WTC11 (cell line): ENCODE measurements around the gene IL4R. TPM values are rescaled to one million over a fixed set of nuclear protein-coding genes. Genes with fewer than 3 reads are reported as not detected.
"Not testable (repeated sequence)": the region's sequence is repeated elsewhere in the genome, so short reads cannot be mapped to it uniquely, and the experiment has no call there.

ENCODE experiments used
- ATAC-seq: fragments of 200-7000 bp; cut with Tn5 transposase; 2 replicates; pipeline ENCODE4 v1.10.0; 2021; ENCODE audit warnings: mild to moderate bottlenecking, moderate library complexity
- CTCF ChIA-PET: fragments of 300-600 bp; sonication (Branson Sonifier 250); formaldehyde crosslinking; loops from one replicate; lab custom pipeline; 2021; ENCODE audit warnings: antibody characterized with exemption; lab: Charles Lee
- POLR2A ChIA-PET: fragments of 350-600 bp; sonication (Branson Sonifier 250); formaldehyde crosslinking; loops from one replicate; lab custom pipeline; 2021; ENCODE audit warnings: antibody characterized with exemption; lab: Charles Lee
- DNase-seq: peaks from one replicate; pipeline ENCODE4 v3.0.0; 2021; ENCODE audit warnings: low spot score
- H3K27ac Mint-ChIP-seq: 2 replicates; pipeline ENCODE4 v1.8.0; 2021; ENCODE audit warnings: mixed read lengths
- H3K27me3 Mint-ChIP-seq: 2 replicates; pipeline ENCODE4 v1.8.0; 2021; ENCODE audit warnings: low read depth, mild to moderate bottlenecking, moderate library complexity, mixed read lengths
- H3K36me3 Mint-ChIP-seq: 2 replicates; pipeline ENCODE4 v1.8.0; 2021; ENCODE audit warnings: mixed read lengths
- H3K4me1 Mint-ChIP-seq: 2 replicates; pipeline ENCODE4 v1.8.0; 2022; ENCODE audit warnings: mixed read lengths
- H3K4me3 Mint-ChIP-seq: 2 replicates; pipeline ENCODE4 v1.8.0; 2021; ENCODE audit warnings: mild to moderate bottlenecking, moderate library complexity, mixed read lengths
- H3K9me3 Mint-ChIP-seq: 2 replicates; pipeline ENCODE4 v1.8.0; 2021; ENCODE audit warnings: mixed read lengths
- AFF4 ChIP-seq: sonication (generic); formaldehyde crosslinking; IDR thresholded peaks from 2 replicates; pipeline ENCODE4 v1.8.1; 2023; ENCODE audit warnings: mild to moderate bottlenecking, missing genetic modification reagents, borderline replicate concordance
- ARID4B ChIP-seq: sonication (generic); formaldehyde crosslinking; IDR thresholded peaks from 2 replicates; pipeline ENCODE4 v1.8.0; 2023; ENCODE audit warnings: missing genetic modification reagents, mild to moderate bottlenecking, borderline replicate concordance
- ESRRA ChIP-seq: sonication (generic); formaldehyde crosslinking; IDR thresholded peaks from 2 replicates; pipeline ENCODE4 v1.8.1; 2022; ENCODE audit warnings: mild to moderate bottlenecking, missing genetic modification reagents, borderline replicate concordance
- GRHL2 ChIP-seq: fragments of 250-450 bp; sonication (Bioruptor Pico); IDR thresholded peaks from 2 replicates; pipeline ENCODE4 v1.8.0; 2022; ENCODE audit warnings: mild to moderate bottlenecking, moderate library complexity; ENCODE audit not compliant: insufficient replicate concordance, severe bottlenecking
- MLX ChIP-seq: sonication (generic); formaldehyde crosslinking; IDR thresholded peaks from 2 replicates; pipeline ENCODE4 v1.8.1; 2023; ENCODE audit warnings: mild to moderate bottlenecking, missing genetic modification reagents, moderate library complexity
- MXD4 ChIP-seq: fragments of 250-450 bp; sonication (Bioruptor Pico); IDR thresholded peaks from 2 replicates; pipeline ENCODE4 v1.8.0; 2021; ENCODE audit warnings: mild to moderate bottlenecking, moderate library complexity, borderline replicate concordance
- NFYB ChIP-seq: sonication (generic); formaldehyde crosslinking; conservative IDR thresholded peaks from 2 replicates; pipeline ENCODE4 v1.8.0; 2022; ENCODE audit warnings: low read depth, missing genetic modification reagents
- NR1H2 ChIP-seq: sonication (generic); formaldehyde crosslinking; IDR thresholded peaks from 2 replicates; pipeline ENCODE4 v1.9.0; 2021; ENCODE audit warnings: mild to moderate bottlenecking, moderate library complexity, missing genetic modification reagents
- PRRX2 ChIP-seq: fragments of 250-450 bp; sonication (Bioruptor Pico); IDR thresholded peaks from 2 replicates; pipeline ENCODE4 v1.8.0; 2021; ENCODE audit warnings: mild to moderate bottlenecking
- RORB ChIP-seq: fragments of 250-450 bp; sonication (Bioruptor Pico); IDR thresholded peaks from 2 replicates; pipeline ENCODE4 v1.9.0; 2021; ENCODE audit warnings: mild to moderate bottlenecking
- TCF7 ChIP-seq: sonication (generic); formaldehyde crosslinking; IDR thresholded peaks from 2 replicates; pipeline ENCODE4 v1.8.0; 2022; ENCODE audit warnings: mild to moderate bottlenecking, low read depth, missing genetic modification reagents, moderate library complexity
- ZNF121 ChIP-seq: sonication (generic); formaldehyde crosslinking; IDR thresholded peaks from 2 replicates; pipeline ENCODE4 v1.8.0; 2023; ENCODE audit warnings: missing genetic modification reagents
- ZNF219 ChIP-seq: sonication (generic); formaldehyde crosslinking; IDR thresholded peaks from 2 replicates; pipeline ENCODE4 v1.8.0; 2023; ENCODE audit warnings: missing genetic modification reagents, mild to moderate bottlenecking, borderline replicate concordance
- ZNF317 ChIP-seq: sonication (generic); formaldehyde crosslinking; IDR thresholded peaks from 2 replicates; pipeline ENCODE4 v1.8.1; 2023; ENCODE audit warnings: low read depth, mild to moderate bottlenecking, moderate library complexity, missing genetic modification reagents, borderline replicate concordance
- ZNF416 ChIP-seq: fragments of 250-450 bp; sonication (Bioruptor Pico); IDR thresholded peaks from 2 replicates; pipeline ENCODE4 v1.9.0; 2021; ENCODE audit warnings: mild to moderate bottlenecking, inconsistent platforms
- ZNF671 ChIP-seq: fragments of 250-450 bp; sonication (Bioruptor Pico); IDR thresholded peaks from 2 replicates; pipeline ENCODE4 v1.8.0; 2021; ENCODE audit warnings: mild to moderate bottlenecking
- total RNA-seq: library from RNA; stranded (reverse); gene quantifications from 3 replicates; pipeline ENCODE4 v1.2.3, GENCODE V29; 2021
- TF ChIP-seq, protein P1 (sequence below): sonication (generic); formaldehyde crosslinking; IDR thresholded peaks from 2 replicates; pipeline ENCODE4 v1.8.1; 2023; ENCODE audit warnings: mild to moderate bottlenecking, missing genetic modification reagents, moderate library complexity

IL4R gene
- total RNA-seq, 1 experiment from 2014 or later: 28.7 TPM

DNA sequence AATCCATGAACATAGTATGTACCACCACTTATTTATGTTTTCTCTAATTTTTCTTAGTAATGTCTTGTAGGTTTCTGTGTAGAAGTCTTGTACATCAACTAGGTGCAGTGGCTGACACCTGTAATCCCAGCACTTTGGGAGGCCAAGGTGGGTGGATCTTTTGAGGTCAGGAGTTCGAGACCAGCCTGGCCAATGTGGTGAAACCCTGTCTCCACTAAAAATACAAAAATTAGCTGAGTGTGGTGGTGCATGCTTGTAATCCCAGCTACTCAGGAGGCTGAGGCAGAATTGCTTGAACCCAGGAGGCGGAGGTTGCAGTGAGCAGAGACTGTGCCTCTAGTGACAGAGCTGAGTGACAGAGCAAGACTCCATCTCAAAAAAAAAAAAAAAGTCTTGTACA is 96.2 kb downstream of the IL4R start:
- H3K27me3 Mint-ChIP-seq, H3K4me3 Mint-ChIP-seq, H3K36me3 Mint-ChIP-seq, DNase-seq, H3K27ac Mint-ChIP-seq, ATAC-seq, POLR2A ChIA-PET: not testable (repeated sequence)
- Mint-ChIP-seq H3K9me3 (peaks cover 18% of the 10 kb centered on the region), H3K4me1 (peaks cover 23% of the 10 kb centered on the region)
- CTCF ChIA-PET: interaction anchor here (0.7 kb wide), 2 partner anchors 35 to 42 kb away, joined by 3 read pairs; no protein-coding TSS in a partner anchor

- ChIA-PET POLR2A (no interaction called here), CTCF (interaction anchor here (0.7 kb wide), 3 partner anchors 36 to 301 kb away, joined by 3 to 4 read pairs (median 3); no protein-coding TSS in a partner anchor)
- Mint-ChIP-seq H3K36me3 (peaks cover 9% of the 10 kb centered on the region), H3K27me3 (no peaks in the 10 kb centered on the region), H3K4me1 (peaks cover 23% of the 10 kb centered on the region)
- DNase-seq: no peak
- TF ChIP-seq, protein P1, sequence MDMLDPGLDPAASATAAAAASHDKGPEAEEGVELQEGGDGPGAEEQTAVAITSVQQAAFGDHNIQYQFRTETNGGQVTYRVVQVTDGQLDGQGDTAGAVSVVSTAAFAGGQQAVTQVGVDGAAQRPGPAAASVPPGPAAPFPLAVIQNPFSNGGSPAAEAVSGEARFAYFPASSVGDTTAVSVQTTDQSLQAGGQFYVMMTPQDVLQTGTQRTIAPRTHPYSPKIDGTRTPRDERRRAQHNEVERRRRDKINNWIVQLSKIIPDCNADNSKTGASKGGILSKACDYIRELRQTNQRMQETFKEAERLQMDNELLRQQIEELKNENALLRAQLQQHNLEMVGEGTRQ (CRISPR knock-in tag): no peak
- TF ChIP-seq NR1H2 (no peak), PRRX2 (CRISPR knock-in tag) (no peak), ZNF671 (CRISPR knock-in tag) (no peak), NFYB (CRISPR knock-in tag) (no peak), GRHL2 (CRISPR knock-in tag) (no peak), MXD4 (no peak), ARID4B (no peak), AFF4 (CRISPR knock-in tag) (no peak), TCF7 (CRISPR knock-in tag) (no peak), ZNF416 (no peak), RORB (CRISPR knock-in tag) (no peak), ESRRA (no peak), ZNF121 (CRISPR knock-in tag) (no peak), ZNF317 (CRISPR knock-in tag) (no peak), ZNF219 (no peak), MLX (no peak)
- TF ChIP-seq, all 79 proteins: peak for 0
- ATAC-seq: no peak
- H3K4me3 Mint-ChIP-seq: 0 out of 2 replicates have a peak overlapping the region, but pooled peaks have one; percentile 26
- H3K27ac Mint-ChIP-seq: no peak overlapping the region
- peaks cover 18% of the 10 kb centered on the region for H3K9me3 Mint-ChIP-seq
These were observed 97.0 kb downstream of the IL4R start for GRCh38 chr16:27410761-27411160.
